OCI-LY7 (cell line): Measurements from ENCODE around the gene MAEL. TPM values are rescaled to one million over a fixed set of nuclear protein-coding genes. Genes with fewer than 3 reads are reported as not detected.
A peak's percentile ranks its signal among the peaks of the same experiment; 100 is the strongest.

Experiments used
- BruUV-seq: library from RNA; stranded (reverse); fragments of 400-500 nt; replicated peaks from 2 replicates; lab custom pipeline; 2021; lab: Mats Ljungman, UMichigan
- CTCF ChIA-PET: fragments of 300-600 bp; sonication (Branson Sonifier 250); formaldehyde crosslinking; loops from one replicate; lab custom pipeline; 2022; ENCODE audit warnings: antibody characterized with exemption; ENCODE audit not compliant: unreplicated experiment; lab: Charles Lee
- POLR2A ChIA-PET: fragments of 300-600 bp; sonication (Branson Sonifier 250); formaldehyde crosslinking; loops from one replicate; lab custom pipeline; 2022; ENCODE audit warnings: antibody characterized with exemption; lab: Charles Lee
- DNase-seq: peaks from one replicate; pipeline ENCODE4 v3.0.0-alpha.2; 2015; ENCODE audit warnings: low spot score
- H2AFZ ChIP-seq: fragments of 200-600 bp; sonication (generic), shearing (Covaris generic); 2 replicates; pipeline ENCODE4 v1.6.1; 2014; ENCODE audit warnings: mild to moderate bottlenecking, antibody characterized with exemption, low read length, moderate library complexity
- H3K27ac ChIP-seq: fragments of 200-600 bp; sonication (generic); 2 replicates; pipeline ENCODE4 v1.5.1; 2014; ENCODE audit warnings: mixed run types, low read depth, mild to moderate bottlenecking, moderate library complexity, low read length, inconsistent platforms; ENCODE audit not compliant: poor library complexity, severe bottlenecking
- H3K36me3 ChIP-seq: fragments of 200-600 bp; sonication (generic); 2 replicates; pipeline ENCODE4 v1.6.1; 2014; ENCODE audit warnings: mild to moderate bottlenecking, antibody characterized with exemption, low read length, moderate library complexity, mixed read lengths; ENCODE audit not compliant: insufficient read depth
- H3K4me1 ChIP-seq: fragments of 200-600 bp; sonication (generic); 2 replicates; pipeline ENCODE4 v1.5.1; 2014; ENCODE audit warnings: mild to moderate bottlenecking, low read length; ENCODE audit not compliant: insufficient read depth, poor library complexity, severe bottlenecking
- H3K4me2 ChIP-seq: fragments of 200-600 bp; sonication (generic); 2 replicates; pipeline ENCODE4 v1.6.1; 2014; ENCODE audit warnings: mild to moderate bottlenecking, low read length
- H3K4me3 ChIP-seq: fragments of 200-600 bp; sonication (generic); 2 replicates; pipeline ENCODE4 v1.5.1; 2014; ENCODE audit warnings: mild to moderate bottlenecking, low read depth, low read length; ENCODE audit not compliant: poor library complexity, severe bottlenecking
- H3K79me2 ChIP-seq: fragments of 200-600 bp; sonication (generic); 2 replicates; pipeline ENCODE4 v1.6.1; 2016; ENCODE audit warnings: low read depth, mild to moderate bottlenecking, low read length, moderate library complexity, mixed read lengths; ENCODE audit not compliant: insufficient read depth
- H3K9me2 ChIP-seq: fragments of 200-600 bp; sonication (generic); 2 replicates; pipeline ENCODE4 v1.6.1; 2016; ENCODE audit warnings: mild to moderate bottlenecking, low read length, mixed read lengths; ENCODE audit not compliant: insufficient read depth
- H3K9me3 ChIP-seq: fragments of 200-600 bp; sonication (generic); 2 replicates; pipeline ENCODE4 v1.6.1; 2014; ENCODE audit warnings: mild to moderate bottlenecking, mixed run types, low read length, mixed read lengths
- H4K20me1 ChIP-seq: fragments of 200-600 bp; sonication (generic); 2 replicates; pipeline ENCODE4 v1.6.1; 2014; ENCODE audit warnings: mild to moderate bottlenecking, antibody characterized with exemption, low read length, moderate library complexity, mixed read lengths; ENCODE audit not compliant: insufficient read depth
- CTCF ChIP-seq: fragments of 200-600 bp; sonication (generic); conservative IDR thresholded peaks from 2 replicates; pipeline ENCODE4 v1.5.1; 2014; ENCODE audit warnings: mild to moderate bottlenecking, antibody characterized with exemption, low read length, moderate library complexity, mixed read lengths
- EZH2phosphoT487 ChIP-seq: fragments of 200-600 bp; sonication (generic); IDR thresholded peaks from 2 replicates; pipeline ENCODE4 v1.6.1; 2018; ENCODE audit warnings: low read depth, borderline replicate concordance, mild to moderate bottlenecking, mixed run types, antibody characterized with exemption, low read length, moderate library complexity, mixed read lengths
- intact Hi-C: fragments of 100-400 bp; cut with micrococcal nuclease; formaldehyde crosslinking; loops from one replicate; pipeline ENCODE4 v1.10.0; 2022; ENCODE audit not compliant: unreplicated experiment
- total RNA-seq, 2 experiments: library from RNA; depleted of rRNA in 1 of 2; stranded (reverse); fragments of >200 nt in 1 of 2; shearing (Covaris generic) in 1 of 2; gene quantifications; 2 replicates each; pipeline ENCODE4 v1.2.3, GENCODE V29; 2014 to 2022

Gene MAEL
- total RNA-seq, 2 experiments from 2014 or later = not detected

GRCh38 chr1:166972193-166972592 lies 16.9 kb upstream of the MAEL start:
- H3K4me3 ChIP-seq = no peak overlapping the region
- H3K9me3 ChIP-seq = no peaks in the 10 kb centered on the region
- TF ChIP-seq CTCF (no peak), EZH2phosphoT487 (no peak)
- no peak overlapping the region for H3K4me2 ChIP-seq
- intact Hi-C loops = no loop called here
- H3K79me2 ChIP-seq = no peaks in the 10 kb centered on the region
- POLR2A ChIA-PET = no interaction called here
- H3K27ac ChIP-seq = no peak overlapping the region
- peaks cover 18% of the 10 kb centered on the region for H3K4me1 ChIP-seq
- BruUV-seq = no TSS peak
- no peak for DNase-seq
- no peaks in the 10 kb centered on the region for H4K20me1 ChIP-seq
- CTCF ChIA-PET = no interaction called here
- H3K9me2 ChIP-seq = no peaks in the 10 kb centered on the region
- H2AFZ ChIP-seq = no peak overlapping the region
- H3K36me3 ChIP-seq = no peaks in the 10 kb centered on the region

GRCh38 chr1:166972826-166973225 lies 16.3 kb upstream of the MAEL start:
- H3K9me2 ChIP-seq = no peaks in the 10 kb centered on the region
- H3K79me2 ChIP-seq = no peaks in the 10 kb centered on the region
- H3K9me3 ChIP-seq = no peaks in the 10 kb centered on the region
- H4K20me1 ChIP-seq = no peaks in the 10 kb centered on the region
- peaks cover 18% of the 10 kb centered on the region for H3K4me1 ChIP-seq
- H3K27ac ChIP-seq = no peak overlapping the region
- no peak overlapping the region for H2AFZ ChIP-seq
- H3K36me3 ChIP-seq = no peaks in the 10 kb centered on the region
- CTCF ChIA-PET = no interaction called here
- no peak for DNase-seq
- no peak overlapping the region for H3K4me3 ChIP-seq
- no TSS peak for BruUV-seq
- intact Hi-C loops = no loop called here
- no peak overlapping the region for H3K4me2 ChIP-seq
- TF ChIP-seq CTCF (no peak), EZH2phosphoT487 (no peak)
- POLR2A ChIA-PET = interaction anchor here (0.5 kb wide), 1 partner anchor 113 kb away, joined by 4 read pairs; no protein-coding TSS in a partner anchor

GRCh38 chr1:166974647-166975345 lies 14.3 kb upstream of the MAEL start:
- Histone ChIP-seq H3K4me2 (peak overlapping the region; percentile 88), H2AFZ (peak overlapping the region; percentile 86; the same call in 1 of the 2 replicates), H3K4me1 (peaks cover 18% of the 10 kb centered on the region), H3K9me3 (no peaks in the 10 kb centered on the region), H3K36me3 (no peaks in the 10 kb centered on the region), H3K4me3 (peak overlapping the region; percentile 78), H3K9me2 (no peaks in the 10 kb centered on the region), H4K20me1 (no peaks in the 10 kb centered on the region), H3K27ac (no peak overlapping the region), H3K79me2 (no peaks in the 10 kb centered on the region)
- TF ChIP-seq CTCF (no peak), EZH2phosphoT487 (no peak)
- ChIA-PET POLR2A (interaction anchor here (0.6 to 1.2 kb wide), 3 partner anchors 15 to 32 kb away, joined by 3 read pairs; no protein-coding TSS in a partner anchor), CTCF (interaction anchor here (0.6 kb wide), 2 partner anchors 22 to 1146 kb away, joined by 6 to 7 read pairs; no protein-coding TSS in a partner anchor)
- no TSS peak for BruUV-seq
- DNase-seq = peak; percentile 38
- intact Hi-C loops = loop anchor here (5.0 kb wide), 1 partner anchor 83 kb away; no protein-coding TSS in a partner anchor
